NCI-H2107 treated with DMSO at 0.1 percent for 48 hours (cell line): Measurements from ENCODE around the gene SLC12A8.
"Not testable (repeated sequence)": the region's sequence is repeated elsewhere in the genome, so short reads cannot be mapped to it uniquely, and the experiment has no call there.

Experiments used
- DNase-seq: peaks from one replicate; lab custom pipeline; 2025; ENCODE audit not compliant: unreplicated experiment; lab: John Stamatoyannopoulos, UW

SLC12A8 gene

GRCh38 chr3:125116311-125117080 lies 96.1 kb downstream of the SLC12A8 start:
- DNase-seq: no peak

GRCh38 chr3:125115640-125116039 lies 96.9 kb downstream of the SLC12A8 start:
- no peak for DNase-seq

GRCh38 chr3:125112981-125113380 lies 99.6 kb downstream of the SLC12A8 start:
- no peak for DNase-seq

GRCh38 chr3:125110876-125111480 lies 101.6 kb downstream of the SLC12A8 start:
- DNase-seq: no peak

- no peak for DNase-seq
These were observed 102.3 kb downstream of the SLC12A8 start for GRCh38 chr3:125110016-125110875.

- no peak for DNase-seq
These were observed 103.0 kb downstream of the SLC12A8 start for GRCh38 chr3:125109536-125109925.

- DNase-seq: no peak
These were observed 103.6 kb downstream of the SLC12A8 start for GRCh38 chr3:125108833-125109535.

- no peak for DNase-seq
These were observed 104.5 kb downstream of the SLC12A8 start for GRCh38 chr3:125107861-125108567.

- no peak for DNase-seq
These were observed 105.2 kb downstream of the SLC12A8 start for GRCh38 chr3:125107363-125107762.

- DNase-seq: no peak
These were observed 107.4 kb downstream of the SLC12A8 start for GRCh38 chr3:125105116-125105515.

- DNase-seq: no peak
These were observed 107.9 kb downstream of the SLC12A8 start for GRCh38 chr3:125104639-125105038.

GRCh38 chr3:125103406-125103805 lies 109.1 kb downstream of the SLC12A8 start:
- no peak for DNase-seq

GRCh38 chr3:125102470-125102869 lies 110.1 kb downstream of the SLC12A8 start:
- no peak for DNase-seq

GRCh38 chr3:125098611-125099291 lies 113.8 kb downstream of the SLC12A8 start:
- DNase-seq: no peak

- DNase-seq: no peak
These were observed 121.9 kb downstream of the SLC12A8 start for GRCh38 chr3:125090649-125091048.

GRCh38 chr3:125087768-125088391 lies 124.7 kb downstream of the SLC12A8 start:
- DNase-seq: no peak

- DNase-seq: no peak
These were observed 127.4 kb downstream of the SLC12A8 start for GRCh38 chr3:125085166-125085565.

GRCh38 chr3:125083776-125084175 lies 128.8 kb downstream of the SLC12A8 start:
- DNase-seq: no peak

- not testable (repeated sequence) for DNase-seq
These were observed 130.2 kb downstream of the SLC12A8 start for GRCh38 chr3:125082339-125082738.
